GM18511 (cell line): ENCODE measurements around the gene KLHL17.
"Not testable (repeated sequence)": the region's sequence is repeated elsewhere in the genome, so short reads cannot be mapped to it uniquely, and the experiment has no call there.

Source experiments
- ATAC-seq: cut with Tn5 transposase; IDR thresholded peaks from one replicate; pipeline ENCODE4 v1.9.1; 2021; ENCODE audit warnings: mild to moderate bottlenecking, moderate library complexity; ENCODE audit not compliant: unreplicated experiment

KLHL17 gene

GRCh38 chr1:935751-936231 lies 24.6 kb upstream of the KLHL17 start:
- ATAC-seq = no peak

- no peak for ATAC-seq
These were observed 23.8 kb upstream of the KLHL17 start for GRCh38 chr1:936348-937264.

GRCh38 chr1:937521-937920 lies 22.9 kb upstream of the KLHL17 start:
- no peak for ATAC-seq

GRCh38 chr1:938088-938683 lies 22.2 kb upstream of the KLHL17 start:
- ATAC-seq = no peak

- ATAC-seq = no peak
These were observed 21.5 kb upstream of the KLHL17 start for GRCh38 chr1:938711-939489.

- ATAC-seq = no peak
These were observed 20.8 kb upstream of the KLHL17 start for GRCh38 chr1:939511-940106.

GRCh38 chr1:940107-941014 lies 20.0 kb upstream of the KLHL17 start:
- ATAC-seq = no peak

- ATAC-seq = no peak
These were observed 19.3 kb upstream of the KLHL17 start for GRCh38 chr1:941015-941587.

- ATAC-seq = no peak
These were observed 18.6 kb upstream of the KLHL17 start for GRCh38 chr1:941588-942383.

GRCh38 chr1:942411-942821 lies 18.0 kb upstream of the KLHL17 start:
- ATAC-seq = no peak

GRCh38 chr1:942864-943533 lies 17.4 kb upstream of the KLHL17 start:
- ATAC-seq = no peak

GRCh38 chr1:943545-944340 lies 16.6 kb upstream of the KLHL17 start:
- no peak for ATAC-seq

GRCh38 chr1:944341-945325 lies 15.8 kb upstream of the KLHL17 start:
- ATAC-seq = no peak

- no peak for ATAC-seq
These were observed 14.5 kb upstream of the KLHL17 start for GRCh38 chr1:945688-946556.

GRCh38 chr1:946811-947210 lies 13.6 kb upstream of the KLHL17 start:
- ATAC-seq = not testable (repeated sequence)
